Neural progenitor cell (in vitro differentiated cells): ENCODE measurements around the gene SAMD11.

Source experiments
- CTCF ChIP-seq: fragments of 200-600 bp; sonication (generic); IDR thresholded peaks from 2 replicates; pipeline ENCODE4 v1.5.1; 2017; ENCODE audit warnings: antibody characterized with exemption, mild to moderate bottlenecking
- EZH2phosphoT487 ChIP-seq: fragments of 200-600 bp; sonication (generic); IDR thresholded peaks from 2 replicates; pipeline ENCODE4 v1.6.1; 2017; ENCODE audit warnings: antibody characterized with exemption

DNA sequence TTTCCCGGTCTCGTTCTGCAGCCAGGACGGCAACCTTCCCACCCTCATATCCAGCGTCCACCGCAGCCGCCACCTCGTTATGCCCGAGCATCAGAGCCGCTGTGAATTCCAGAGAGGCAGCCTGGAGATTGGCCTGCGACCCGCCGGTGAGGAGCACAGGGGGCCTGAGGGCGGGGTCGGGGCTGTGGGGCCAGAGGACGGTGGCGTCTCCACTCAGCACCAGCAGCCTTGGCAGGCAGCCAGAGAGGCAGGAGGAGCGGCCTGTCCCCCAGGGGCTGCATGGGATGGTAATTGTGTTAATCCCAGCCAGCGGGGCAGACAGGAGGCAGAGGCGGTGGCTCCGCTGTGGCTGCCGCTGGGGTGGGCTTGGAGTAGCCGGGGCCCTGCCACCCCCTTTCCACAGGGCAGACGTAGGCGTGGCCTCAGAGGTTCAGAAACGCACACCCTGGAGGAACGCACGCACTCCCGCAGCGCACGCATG lies 12.1 kb downstream of the SAMD11 start:
- TF ChIP-seq CTCF (no peak), EZH2phosphoT487 (peak; percentile 70)
